PC-3 (cell line): ENCODE measurements around the gene KDM4F. TPM values are rescaled to one million over a fixed set of nuclear protein-coding genes. Genes with fewer than 3 reads are reported as not detected.

Experiments
- ATAC-seq: fragments of 200-7000 bp; cut with Tn5 transposase; 2 replicates; pipeline ENCODE4 v1.9.1; 2020; ENCODE audit warnings: mild to moderate bottlenecking, moderate library complexity
- BruUV-seq: library from RNA; stranded (reverse); fragments of 400-500 nt; replicated peaks from 2 replicates; lab custom pipeline; 2021; lab: Mats Ljungman, UMichigan
- CTCF ChIA-PET: fragments of 300-600 bp; sonication (Branson Sonifier 250); formaldehyde crosslinking; loops from one replicate; lab custom pipeline; 2022; ENCODE audit warnings: antibody characterized with exemption; lab: Charles Lee
- POLR2A ChIA-PET: fragments of 300-600 bp; sonication (Branson Sonifier 250); formaldehyde crosslinking; loops from one replicate; lab custom pipeline; 2022; ENCODE audit warnings: antibody characterized with exemption; ENCODE audit not compliant: unreplicated experiment; lab: Charles Lee
- DNase-seq: peaks from one replicate; pipeline ENCODE4 v3.0.0-alpha.2; 2015
- H2AFZ ChIP-seq: fragments of 300-600 bp; sonication (generic); 2 replicates; pipeline ENCODE4 v1.6.0; 2016; ENCODE audit warnings: antibody characterized with exemption, low read length
- H3F3A ChIP-seq: fragments of 300-600 bp; sonication (generic); one replicate; pipeline ENCODE4 v1.6.0; 2017; ENCODE audit warnings: antibody characterized with exemption, low read length, control low read depth, mild to moderate bottlenecking; ENCODE audit not compliant: unreplicated experiment
- H3K27ac ChIP-seq: fragments of 300-600 bp; sonication (generic); 2 replicates; pipeline ENCODE4 v1.5.1; 2016; ENCODE audit warnings: mild to moderate bottlenecking, low read length
- H3K27me3 ChIP-seq: fragments of 300-600 bp; sonication (generic); 2 replicates; pipeline ENCODE4 v1.6.1; 2016; ENCODE audit warnings: low read length, mixed read lengths
- H3K36me3 ChIP-seq: fragments of 300-600 bp; sonication (generic); 2 replicates; pipeline ENCODE4 v1.6.1; 2016; ENCODE audit warnings: low read depth, mixed run types, low read length, mixed read lengths
- H3K4me1 ChIP-seq: fragments of 300-600 bp; sonication (generic); 2 replicates; pipeline ENCODE4 v1.5.1; 2016; ENCODE audit warnings: low read length; ENCODE audit not compliant: insufficient read depth
- H3K4me2 ChIP-seq: fragments of 300-600 bp; sonication (generic); 2 replicates; pipeline ENCODE4 v1.6.0; 2016; ENCODE audit warnings: low read length
- H3K4me3 ChIP-seq: fragments of 300-600 bp; sonication (generic); 2 replicates; pipeline ENCODE4 v1.5.1; 2016; ENCODE audit warnings: mild to moderate bottlenecking, low read length, mixed read lengths
- H3K79me2 ChIP-seq: fragments of 300-600 bp; sonication (generic); 2 replicates; pipeline ENCODE4 v1.6.1; 2017; ENCODE audit warnings: low read length, mixed read lengths
- H3K9ac ChIP-seq: fragments of 300-600 bp; sonication (generic); 2 replicates; pipeline ENCODE4 v1.6.0; 2016; ENCODE audit warnings: mild to moderate bottlenecking, low read length
- H3K9me2 ChIP-seq: fragments of 300-600 bp; sonication (generic); replicated peaks from 2 replicates; pipeline ENCODE4 v1.6.1; 2016; ENCODE audit warnings: mixed run types, low read length, mixed read lengths
- H3K9me3 ChIP-seq: fragments of 300-600 bp; sonication (generic); 2 replicates; pipeline ENCODE4 v1.6.1; 2016; ENCODE audit warnings: low read length, mixed read lengths
- H4K20me1 ChIP-seq: fragments of 300-600 bp; sonication (generic); 2 replicates; pipeline ENCODE4 v1.6.1; 2016; ENCODE audit warnings: low read length, mixed read lengths
- CTCF ChIP-seq: fragments of 300-600 bp; sonication (generic); conservative IDR thresholded peaks from 2 replicates; pipeline ENCODE4 v1.5.1; 2017; ENCODE audit warnings: antibody characterized with exemption, low read depth, mild to moderate bottlenecking, low read length
- EZH2 ChIP-seq: fragments of 300-600 bp; sonication (generic); IDR thresholded peaks from one replicate; pipeline ENCODE4 v1.6.1; 2017; ENCODE audit warnings: antibody characterized with exemption, mild to moderate bottlenecking, low read length; ENCODE audit not compliant: unreplicated experiment
- EZH2phosphoT487 ChIP-seq: fragments of 300-600 bp; sonication (generic); IDR thresholded peaks from 2 replicates; pipeline ENCODE4 v1.6.1; 2018; ENCODE audit warnings: mild to moderate bottlenecking, antibody characterized with exemption, low read length, borderline replicate concordance
- intact Hi-C: fragments of 100-400 bp; cut with micrococcal nuclease; formaldehyde crosslinking; loops from 2 replicates; pipeline ENCODE4 v1.9.0; 2023
- total RNA-seq: library from RNA; depleted of rRNA; stranded (reverse); fragments of >200 nt; gene quantifications from 2 replicates; pipeline ENCODE4 v1.2.3, GENCODE V29; 2014

Gene KDM4F
- total RNA-seq, 1 experiment from 2014 or later: not detected

GRCh38 chr11:95081010-95081409, 31.8 kb downstream of the KDM4F start:
- H2AFZ ChIP-seq: no peak overlapping the region
- no peaks in the 10 kb centered on the region for H3K27me3 ChIP-seq
- DNase-seq (no peak), ATAC-seq (no peak)
- ChIA-PET CTCF (interaction anchor here (0.6 kb wide), 1 partner anchor 9 kb away, joined by 3 read pairs; no protein-coding TSS in a partner anchor), POLR2A (no interaction called here)
- H4K20me1 ChIP-seq: no peaks in the 10 kb centered on the region
- intact Hi-C loops: no loop called here
- H3K79me2 ChIP-seq: no peaks in the 10 kb centered on the region
- H3K36me3 ChIP-seq: no peaks in the 10 kb centered on the region
- H3K9ac ChIP-seq: no peak overlapping the region
- peaks cover 21% of the 10 kb centered on the region for H3K4me1 ChIP-seq
- H3K4me2 ChIP-seq: no peak overlapping the region
- no peak overlapping the region for H3K4me3 ChIP-seq
- H3K27ac ChIP-seq: no peak overlapping the region
- H3F3A ChIP-seq: no peaks in the 10 kb centered on the region
- TF ChIP-seq EZH2: no peak
- TF ChIP-seq EZH2phosphoT487: no peak
- no peak for TF ChIP-seq CTCF
- H3K9me2 ChIP-seq: no peaks in the 10 kb centered on the region
- no peaks in the 10 kb centered on the region for H3K9me3 ChIP-seq
- no TSS peak for BruUV-seq

GRCh38 chr11:95081412-95081811, 32.2 kb downstream of the KDM4F start:
- no peaks in the 10 kb centered on the region for H3K9me3 ChIP-seq
- intact Hi-C loops: no loop called here
- H3F3A ChIP-seq: no peaks in the 10 kb centered on the region
- ATAC-seq: no peak
- H3K27me3 ChIP-seq: no peaks in the 10 kb centered on the region
- H3K79me2 ChIP-seq: no peaks in the 10 kb centered on the region
- H3K36me3 ChIP-seq: no peaks in the 10 kb centered on the region
- no peak overlapping the region for H2AFZ ChIP-seq
- no peak overlapping the region for H3K27ac ChIP-seq
- CTCF ChIA-PET: interaction anchor here (0.6 kb wide), 1 partner anchor 9 kb away, joined by 3 read pairs; no protein-coding TSS in a partner anchor
- peaks cover 17% of the 10 kb centered on the region for H3K4me1 ChIP-seq
- no peak overlapping the region for H3K4me2 ChIP-seq
- no TSS peak for BruUV-seq
- POLR2A ChIA-PET: no interaction called here
- no peaks in the 10 kb centered on the region for H3K9me2 ChIP-seq
- no peaks in the 10 kb centered on the region for H4K20me1 ChIP-seq
- TF ChIP-seq EZH2phosphoT487 (no peak), EZH2 (no peak), CTCF (no peak)
- no peak overlapping the region for H3K9ac ChIP-seq
- H3K4me3 ChIP-seq: no peak overlapping the region
- DNase-seq: no peak

- H3F3A ChIP-seq: no peaks in the 10 kb centered on the region
- H3K27ac ChIP-seq: no peak overlapping the region
- no peaks in the 10 kb centered on the region for H3K36me3 ChIP-seq
- intact Hi-C loops: no loop called here
- no peak for TF ChIP-seq CTCF
- no peak for TF ChIP-seq EZH2phosphoT487
- no peak for TF ChIP-seq EZH2
- no peak overlapping the region for H2AFZ ChIP-seq
- no TSS peak for BruUV-seq
- ChIA-PET POLR2A (no interaction called here), CTCF (no interaction called here)
- no peaks in the 10 kb centered on the region for H3K79me2 ChIP-seq
- ATAC-seq (no peak), DNase-seq (no peak)
- no peaks in the 10 kb centered on the region for H4K20me1 ChIP-seq
- no peak overlapping the region for H3K4me3 ChIP-seq
- no peak overlapping the region for H3K4me2 ChIP-seq
- no peaks in the 10 kb centered on the region for H3K27me3 ChIP-seq
- no peak overlapping the region for H3K9ac ChIP-seq
- peaks cover 12% of the 10 kb centered on the region for H3K4me1 ChIP-seq
- H3K9me3 ChIP-seq: no peaks in the 10 kb centered on the region
- no peaks in the 10 kb centered on the region for H3K9me2 ChIP-seq
Observed at GRCh38 chr11:95082576-95083001, 33.4 kb downstream of the KDM4F start.
